Dedifferentiated amniotic fluid mesenchymal stem cell (primary cell): ENCODE results near the gene PANK4.

Source experiments
- DNase-seq: peaks from one replicate; pipeline ENCODE4 v3.0.0-alpha.2; 2016; ENCODE audit errors: extremely low spot score

Gene PANK4

GRCh38 chr1:2512862-2513421 is 13.5 kb downstream of the PANK4 start:
- no peak for DNase-seq

- no peak for DNase-seq
These were observed 15.8 kb downstream of the PANK4 start for GRCh38 chr1:2510366-2511155.

GRCh38 chr1:2509589-2509988 is 16.8 kb downstream of the PANK4 start:
- DNase-seq = no peak

- no peak for DNase-seq
These were observed 17.6 kb downstream of the PANK4 start for GRCh38 chr1:2508751-2509150.

DNA sequence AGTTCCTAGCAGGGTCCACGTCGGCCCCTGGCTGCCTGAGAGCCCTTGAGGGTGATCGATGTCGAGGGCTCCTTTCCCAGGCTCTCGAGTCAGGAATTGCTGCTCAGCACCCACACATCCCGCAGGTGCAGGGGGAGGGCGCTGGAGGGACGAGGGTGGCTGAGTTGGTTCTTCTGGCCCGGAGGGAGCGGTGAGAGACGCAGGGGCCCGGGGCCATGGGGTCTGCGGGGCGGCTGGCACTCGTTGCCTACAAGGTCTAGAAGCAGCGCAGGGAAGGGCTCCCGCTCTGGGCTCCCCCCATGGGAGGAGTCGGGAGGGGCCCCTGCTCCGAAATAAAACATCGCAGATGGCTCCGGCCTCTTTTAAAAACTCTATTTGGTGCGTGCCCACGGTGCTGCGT is 18.2 kb downstream of the PANK4 start:
- no peak for DNase-seq

DNA sequence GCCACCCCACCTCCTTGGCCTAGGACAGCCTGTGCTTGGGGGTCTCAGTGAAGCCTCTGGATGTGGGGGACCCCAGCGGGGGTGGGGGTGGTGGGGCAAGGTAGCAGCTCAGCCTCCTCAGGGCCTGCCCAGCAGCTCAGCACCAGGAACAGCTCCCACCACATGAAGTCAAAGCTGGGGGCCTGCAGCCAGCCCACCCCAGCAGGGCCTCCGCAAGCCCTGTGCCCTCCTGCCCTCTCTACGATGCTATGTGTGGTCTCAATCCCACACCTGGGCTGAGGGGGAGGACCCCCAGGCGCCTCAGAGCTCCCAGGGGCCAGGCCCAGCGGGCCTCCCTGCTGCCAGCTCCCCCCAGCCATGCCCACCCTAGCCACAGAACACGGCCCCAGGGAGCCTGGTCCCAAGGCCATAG is 18.6 kb downstream of the PANK4 start:
- DNase-seq = no peak

GRCh38 chr1:2506901-2507565 is 19.4 kb downstream of the PANK4 start:
- DNase-seq = no peak

DNA sequence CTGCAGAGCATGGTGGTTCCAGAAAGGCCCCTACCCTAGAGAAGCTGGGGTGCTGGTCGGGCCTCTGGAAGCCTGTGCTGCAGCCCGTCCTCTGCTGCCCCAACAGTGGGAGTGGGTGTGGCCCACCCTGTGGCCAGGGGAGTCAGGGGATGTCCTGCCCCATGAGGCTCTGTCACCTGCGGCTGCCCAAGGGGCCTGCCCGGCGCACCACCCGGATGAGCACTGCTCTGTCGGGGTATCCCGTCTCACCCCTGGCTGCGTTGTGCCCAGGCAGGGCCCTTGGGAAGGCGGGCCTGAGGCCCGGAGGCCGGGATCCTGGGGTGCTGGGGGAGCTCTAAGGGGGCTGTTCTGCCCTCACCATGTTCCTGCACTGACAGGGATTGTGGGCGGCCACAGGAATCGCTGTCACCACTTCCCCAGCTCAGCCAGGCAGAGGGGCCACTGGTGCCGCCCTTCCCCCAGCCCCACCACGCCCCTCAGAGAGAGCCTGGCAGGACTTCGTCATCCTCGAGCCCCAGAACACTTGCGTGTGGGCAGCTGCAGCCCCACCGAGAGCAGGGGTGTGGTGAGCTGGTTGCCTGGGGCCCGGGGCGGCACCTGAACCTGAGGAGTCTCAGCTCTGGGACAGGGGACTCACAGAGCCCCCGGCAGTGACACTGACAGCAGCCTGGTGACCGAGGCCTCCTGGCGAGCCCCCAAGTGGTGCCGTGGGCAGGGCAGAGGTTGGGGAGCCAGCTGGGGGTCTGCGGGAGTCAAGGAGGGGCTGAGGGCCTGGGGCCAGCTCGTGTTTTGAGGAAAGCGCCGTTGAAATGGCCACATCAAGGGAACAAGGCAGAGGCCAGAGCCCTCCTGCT is 20.2 kb downstream of the PANK4 start:
- no peak for DNase-seq

DNA sequence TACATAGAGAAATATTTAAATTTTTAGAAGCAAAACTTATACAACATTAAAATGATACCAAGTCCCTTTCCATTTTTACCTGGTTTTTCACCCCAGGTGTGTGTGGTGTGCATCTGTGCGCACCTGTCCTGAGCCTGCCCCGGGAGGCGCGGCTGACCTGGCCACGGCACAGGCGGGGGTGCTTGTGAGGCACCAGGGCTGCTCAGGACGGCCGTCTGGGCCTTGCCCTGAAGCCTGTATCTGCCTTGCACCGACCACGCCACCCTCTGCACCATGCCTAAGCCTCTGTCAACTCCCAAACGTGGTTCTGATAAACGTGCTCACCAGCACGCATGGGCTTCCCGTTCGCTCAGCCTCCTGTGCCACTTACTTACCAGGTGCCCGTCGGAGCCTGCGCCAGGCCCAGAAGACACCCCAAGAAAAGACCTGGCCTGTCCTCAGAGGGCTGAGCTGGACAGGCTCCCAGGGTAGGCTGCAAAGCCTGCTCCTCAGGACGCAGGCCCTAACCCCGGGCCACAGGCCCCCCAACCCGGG is 20.9 kb downstream of the PANK4 start:
- DNase-seq = no peak

DNA sequence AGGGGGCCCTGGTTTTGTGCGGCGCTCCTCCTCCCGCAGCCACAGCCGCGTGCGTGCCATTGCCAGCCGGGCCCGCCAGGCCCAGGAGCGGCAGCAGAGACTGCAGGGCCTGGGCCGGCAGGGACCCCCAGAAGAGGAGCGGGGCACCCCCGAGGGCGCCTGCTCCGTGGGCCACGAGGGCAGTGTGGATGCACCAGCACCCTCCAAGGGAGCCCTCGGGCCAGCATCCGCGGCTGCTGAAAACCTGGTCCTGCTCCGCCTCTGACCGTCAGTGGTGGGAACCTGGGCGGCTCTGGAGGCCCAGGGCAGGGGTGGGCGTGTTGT is 21.5 kb downstream of the PANK4 start:
- DNase-seq = no peak

GRCh38 chr1:2504225-2504948 is 22.0 kb downstream of the PANK4 start:
- no peak for DNase-seq

DNA sequence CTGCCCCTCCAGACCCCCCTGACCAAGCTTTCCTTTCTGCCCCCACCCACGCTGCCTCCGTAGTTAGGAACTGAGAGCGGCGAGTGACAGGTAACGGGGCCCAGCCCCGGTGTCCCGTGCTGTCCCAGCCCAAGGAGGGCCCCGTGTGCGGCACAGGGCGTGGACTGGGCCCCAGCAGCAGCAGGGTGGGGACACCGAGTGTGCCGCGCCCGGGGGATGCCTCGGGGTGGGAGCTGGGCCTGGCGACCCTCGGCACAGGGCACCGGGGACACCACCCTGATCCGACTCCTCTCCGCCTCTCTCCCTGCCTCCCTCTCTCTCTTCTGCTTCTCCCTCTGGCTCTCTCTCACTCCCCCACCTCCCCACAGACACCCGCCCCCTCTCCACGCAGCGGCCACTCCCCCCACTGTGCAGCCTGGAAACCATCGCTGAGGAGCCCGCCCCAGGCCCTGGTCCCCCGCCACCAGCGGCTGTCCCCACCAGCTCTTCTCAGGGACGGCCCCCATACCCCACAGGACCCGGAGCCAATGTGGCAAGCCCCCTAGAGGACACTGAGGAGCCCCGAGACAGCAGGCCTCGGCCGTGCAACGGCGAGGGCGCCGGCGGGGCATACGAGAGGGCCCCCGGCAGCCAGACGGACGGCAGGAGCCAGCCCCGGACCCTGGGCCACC is 22.7 kb downstream of the PANK4 start:
- no peak for DNase-seq

DNA sequence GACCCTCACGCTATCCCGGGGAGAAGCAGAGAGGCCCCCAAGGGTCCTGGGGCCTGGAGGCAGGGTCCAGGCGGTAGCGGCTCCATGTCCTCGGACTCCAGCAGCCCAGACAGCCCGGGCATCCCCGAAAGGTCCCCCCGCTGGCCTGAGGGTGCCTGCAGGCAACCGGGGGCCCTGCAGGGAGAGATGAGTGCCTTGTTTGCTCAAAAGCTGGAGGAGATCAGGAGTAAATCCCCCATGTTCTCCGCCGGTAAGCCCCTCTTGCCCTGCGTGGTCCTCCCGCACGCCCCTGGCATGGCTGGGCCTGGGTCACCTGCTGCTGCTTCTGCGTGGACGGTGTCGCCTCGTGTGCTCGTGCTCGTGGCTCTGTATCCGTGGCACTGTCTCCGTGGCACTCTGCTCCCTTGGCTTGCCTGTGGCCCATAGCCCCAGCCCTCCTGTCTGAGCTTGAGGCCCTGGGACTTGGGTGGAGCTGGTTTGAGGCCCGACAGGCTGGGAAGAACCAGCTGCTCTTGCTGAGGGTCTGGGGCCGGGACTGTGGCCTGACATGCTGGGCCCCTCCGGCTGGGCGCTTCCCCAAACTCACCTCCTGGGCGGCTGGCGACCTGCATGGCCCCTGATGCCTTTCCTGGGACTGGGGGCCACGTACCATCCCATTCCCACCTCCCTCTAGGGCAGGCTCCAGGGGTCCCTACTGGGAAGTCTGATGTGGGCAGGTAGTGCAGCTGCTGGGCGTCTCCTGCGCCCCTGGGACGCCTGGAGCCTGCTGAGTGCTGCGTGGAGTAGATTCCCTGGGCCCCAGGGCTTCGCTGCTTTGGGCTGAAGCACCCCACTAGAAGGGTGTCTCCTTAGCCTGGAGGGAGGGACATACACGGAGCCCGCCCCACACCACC is 23.5 kb downstream of the PANK4 start:
- no peak for DNase-seq

DNA sequence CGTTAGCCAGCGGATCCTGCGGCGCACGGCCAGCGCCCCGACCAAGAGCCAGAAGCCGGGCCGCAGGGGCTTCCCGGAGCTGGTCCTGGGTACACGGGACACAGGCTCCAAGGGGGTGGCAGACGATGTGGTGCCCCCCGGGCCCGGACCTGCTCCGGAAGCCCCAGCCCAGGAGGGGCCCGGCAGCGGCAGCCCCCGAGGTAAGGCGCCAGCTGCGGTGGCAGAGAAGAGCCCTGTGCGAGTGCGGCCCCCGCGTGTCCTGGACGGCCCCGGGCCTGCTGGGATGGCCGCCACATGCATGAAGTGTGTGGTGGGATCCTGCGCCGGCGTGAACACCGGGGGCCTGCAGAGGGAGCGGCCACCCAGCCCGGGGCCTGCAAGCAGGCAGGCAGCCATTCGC is 24.2 kb downstream of the PANK4 start:
- no peak for DNase-seq

DNA sequence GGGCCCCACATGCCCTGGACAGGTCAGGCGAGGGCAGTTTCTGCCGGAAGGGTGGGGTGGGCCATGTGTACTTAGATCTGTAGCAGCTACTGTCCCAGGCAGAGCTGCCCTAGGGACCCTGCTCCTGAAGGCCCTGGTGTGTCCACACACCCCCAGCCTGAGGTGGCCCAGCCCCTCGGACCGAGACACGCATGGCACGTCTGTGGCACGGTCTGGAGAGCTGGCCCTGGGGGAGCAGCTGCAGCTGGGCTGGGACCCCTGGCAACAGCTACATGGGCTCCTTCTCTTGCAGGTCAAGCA is 24.6 kb downstream of the PANK4 start:
- DNase-seq = no peak

GRCh38 chr1:2501041-2501819 is 25.2 kb downstream of the PANK4 start:
- no peak for DNase-seq

DNA sequence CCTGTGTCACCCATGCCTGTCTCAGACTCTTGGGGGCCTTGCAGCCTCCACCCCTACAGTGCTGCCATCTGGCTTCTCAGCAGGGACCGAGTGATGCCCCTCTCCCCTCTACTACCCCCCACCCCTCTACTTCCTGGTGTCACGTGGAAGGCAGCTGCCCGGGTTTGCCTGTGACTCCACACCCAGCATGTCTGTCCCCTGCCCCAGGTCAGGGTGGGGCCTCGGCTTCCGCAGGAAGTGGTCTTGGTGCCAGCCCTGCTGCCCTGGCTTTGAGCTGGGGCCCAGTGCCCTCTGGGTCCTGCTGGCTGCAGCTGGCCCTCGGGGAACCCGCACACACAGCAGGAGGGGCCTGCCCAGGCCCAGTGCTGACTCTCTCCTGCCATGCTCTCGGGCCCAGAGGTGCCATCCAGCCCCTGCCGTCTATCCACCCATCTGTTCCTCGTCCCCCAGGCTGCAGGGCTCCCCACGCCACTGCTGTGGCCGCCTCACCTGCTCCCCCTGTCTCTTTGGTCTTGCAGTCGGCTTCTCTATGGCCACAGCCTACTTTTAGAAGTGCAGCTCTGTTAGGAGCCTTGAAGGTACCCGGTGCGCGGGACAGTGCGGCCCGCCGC is 26.3 kb downstream of the PANK4 start:
- DNase-seq = no peak

- no peak for DNase-seq
These were observed 27.1 kb downstream of the PANK4 start for GRCh38 chr1:2499260-2499659.

GRCh38 chr1:2498648-2499047 is 27.7 kb downstream of the PANK4 start:
- no peak for DNase-seq
